Ovary (tissue), 9 donors: ENCODE data around the gene FAM156B. TPM values are rescaled to one million over a fixed set of nuclear protein-coding genes. Genes with fewer than 3 reads are reported as not detected.
"Not testable (repeated sequence)": the region's sequence is repeated elsewhere in the genome, so short reads cannot be mapped to it uniquely, and the experiment has no call there.

Experiments used
- DNase-seq, 5 donors: peaks; one replicate each; pipeline ENCODE4 v3.0.0-alpha.2; 2019 to 2020
- H3K27ac ChIP-seq, 2 donors: fragments of 200-600 bp; one replicate each; pipeline versions ENCODE4 v1.5.1 to v1.8.0; 2019 to 2022
- H3K27me3 ChIP-seq: fragments of 200-600 bp; one replicate; pipeline ENCODE4 v1.8.0; 2022
- H3K36me3 ChIP-seq: fragments of 200-600 bp; sonication (generic); one replicate; pipeline ENCODE4 v1.5.1; 2019
- H3K4me1 ChIP-seq: one replicate; pipeline ENCODE4 v1.8.1; 2013; ENCODE audit warnings: mild to moderate bottlenecking, moderate library complexity; ENCODE audit not compliant: insufficient read depth
- H3K4me3 ChIP-seq: fragments of 200-600 bp; sonication (generic); one replicate; pipeline ENCODE4 v1.5.1; 2017
- H3K9me3 ChIP-seq, 2 donors: fragments of 200-600 bp in 1 of 2; sonication (generic) in 1 of 2; one replicate each; pipeline versions ENCODE4 v1.5.1 to v1.8.1; 2013 to 2019; ENCODE audit warnings: mild to moderate bottlenecking in 1 of 2, moderate library complexity in 1 of 2
- WGBS, 3 donors: extraction: QIAGEN DNeasy Blood & Tissue Kit in 1 of 3; methylation state at CpG; one replicate each; pipeline versions ENCODE4 v1.1.5 to v1.1.7; 2013 to 2017; 5-methylcytosine and 5-hydroxymethylcytosine counted together
- intact Hi-C, 4 donors: fragments of 100-400 bp; cut with DNase I; formaldehyde crosslinking; loops; one replicate each; pipeline versions ENCODE4 v1.11.0 to v1.15.1; 2022 to 2023
- polyA plus RNA-seq, 2 donors: library from polyadenylated mRNA; stranded (reverse); fragments of 200-250 nt in 1 of 2; fragments of 350-450 nt in 1 of 2; fragmentation: Illumina TruSeq in 1 of 2; extraction: RNeasy Lipid Tissue Mini Kit (QIAGEN cat#74804) in 1 of 2; gene quantifications; one replicate each; pipeline ENCODE4 v1.2.3, GENCODE V29; 2013 to 2014
- total RNA-seq, 7 donors: library from RNA; depleted of rRNA in 2 of 7; stranded (reverse); fragments of >200 nt in 2 of 7; fragmentation: NEBNext Ultra II Directional in 3 of 7; extraction: Animal tissue kit (Norgen Biotek cat#: 25700) in 3 of 7; gene quantifications; one replicate each; pipeline versions ENCODE4 v1.1.0 to v1.2.4, GENCODE V29; 2016 to 2023
- donor health status: DM: no; HTN: no; CAD: no; lungs with moderate emphysema.
- donor health status: DM: no; HTN: no; CAD: no.
- donor health status: Bipolar disorder and iron deficiency.
- donor health status: DM: yes; HTN: yes; CAD: no.
- donor health status: DM: no; HTN: no; CAD: no.
- donor health status: DM: yes; HTN: yes; CAD: no.

The FAM156B gene
- total and polyA plus RNA-seq, 9 donors: 2.2 to 22.9 (median 13.6) TPM

DNA sequence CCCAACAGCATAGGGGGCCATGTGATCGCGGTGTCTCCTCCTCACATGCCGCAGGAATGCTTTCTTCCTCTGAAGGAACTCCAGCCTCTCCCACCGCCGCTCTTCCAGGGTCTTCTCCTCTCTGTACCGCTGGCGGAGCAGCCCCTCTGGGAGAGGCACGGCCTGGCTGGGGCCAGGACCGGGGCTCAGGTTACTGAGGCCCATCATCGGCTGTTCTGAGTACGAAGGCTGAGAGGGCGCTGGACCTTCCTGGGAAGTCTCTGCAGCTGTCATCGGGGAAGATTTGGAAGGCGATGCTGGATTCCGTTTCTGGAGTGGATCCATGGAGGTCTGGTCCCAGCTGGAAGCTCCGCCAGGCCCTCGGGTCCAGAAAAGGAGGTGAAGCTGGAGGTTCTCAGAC is 51.1 kb downstream of the FAM156B start:
- H3K4me1 ChIP-seq, H3K4me3 ChIP-seq, intact Hi-C loops, H3K9me3 ChIP-seq, H3K27me3 ChIP-seq, H3K27ac ChIP-seq, DNase-seq, H3K36me3 ChIP-seq: not testable (repeated sequence)
- WGBS, 3 donors: no CpG with 5 or more reads among the region's 17 CpGs

DNA sequence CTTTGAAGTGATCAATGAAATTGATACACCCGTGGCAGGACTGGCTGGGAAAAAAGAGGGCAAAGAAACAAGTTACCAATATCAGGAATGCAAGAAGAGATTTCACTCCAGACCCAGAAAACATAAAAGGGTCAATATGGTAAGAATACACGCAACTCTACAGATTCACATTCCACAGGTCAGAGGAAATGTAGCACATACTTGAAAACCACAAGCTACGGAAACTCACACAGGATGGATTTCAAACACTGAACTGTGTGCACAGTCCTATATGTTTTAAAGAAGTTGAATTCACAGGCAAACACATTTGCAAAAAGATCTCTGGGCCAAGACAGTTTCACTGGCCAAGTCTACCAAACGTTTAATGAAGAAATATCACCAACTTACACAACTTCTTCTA is 52.2 kb downstream of the FAM156B start:
- H3K4me3 ChIP-seq, H3K4me1 ChIP-seq, H3K9me3 ChIP-seq, DNase-seq, H3K27me3 ChIP-seq, H3K27ac ChIP-seq, intact Hi-C loops, H3K36me3 ChIP-seq: not testable (repeated sequence)
- no CpG with 5 or more reads among the region's 4 CpGs for WGBS, 3 donors

DNA sequence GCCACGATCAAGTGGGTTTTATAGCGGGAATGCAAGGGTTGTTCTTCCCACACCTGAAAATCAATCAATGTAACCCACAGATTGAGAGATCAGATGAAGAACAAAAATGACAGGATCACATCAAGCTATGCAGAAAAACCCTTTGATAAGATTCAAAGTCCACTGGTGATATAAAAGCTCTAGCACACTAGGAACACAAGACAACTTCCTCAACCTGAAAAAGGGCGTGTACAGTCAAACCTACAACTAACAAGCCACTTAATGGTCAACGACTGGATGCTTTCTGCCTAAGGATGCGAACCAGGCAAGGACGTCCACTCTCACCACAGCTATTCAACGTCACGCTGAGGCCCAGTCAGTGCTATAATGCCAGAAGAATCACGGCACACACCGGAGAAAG is 52.8 kb downstream of the FAM156B start:
- H3K27ac ChIP-seq, intact Hi-C loops, H3K4me3 ChIP-seq, H3K4me1 ChIP-seq, H3K9me3 ChIP-seq, H3K27me3 ChIP-seq, H3K36me3 ChIP-seq, DNase-seq: not testable (repeated sequence)
- no CpG with 5 or more reads among the region's 10 CpGs for WGBS, 3 donors

Other genes with a start within 250 kb of the FAM156B start
- gene SSX7, start 242.4 kb upstream of the FAM156B start, total RNA-seq: not detected
- gene SSX7, start 242.4 kb upstream of the FAM156B start, polyA plus RNA-seq: not detected
- not detected for gene SSX2, start 190.2 kb upstream of the FAM156B start, total RNA-seq
- gene SSX2, start 190.2 kb upstream of the FAM156B start, polyA plus RNA-seq: not detected
- gene SSX2B, start 146.1 kb upstream of the FAM156B start, total RNA-seq: not detected
- not detected for gene SSX2B, start 146.1 kb upstream of the FAM156B start, polyA plus RNA-seq
- not detected for gene SPANXN5, start 99.9 kb upstream of the FAM156B start, total RNA-seq
- not detected for gene SPANXN5, start 99.9 kb upstream of the FAM156B start, polyA plus RNA-seq
- gene XAGE5, start 86.0 kb upstream of the FAM156B start, total RNA-seq: not detected
- not detected for gene XAGE5, start 86.0 kb upstream of the FAM156B start, polyA plus RNA-seq
- not detected for gene XAGE3, start 29.2 kb upstream of the FAM156B start, total RNA-seq
- gene XAGE3, start 29.2 kb upstream of the FAM156B start, polyA plus RNA-seq: not detected
- gene FAM156A, start 61.2 kb downstream of the FAM156B start, total RNA-seq: 10 to 100 TPM in 6 of 7 donors, 1 to 10 TPM in 1; 8.7 to 24.1 (median 17.9) TPM
- 10 to 100 TPM; 13.2 to 16.6 TPM for gene FAM156A, start 61.2 kb downstream of the FAM156B start, polyA plus RNA-seq
- 10 to 100 TPM in 3 of 7 donors, 1 to 10 TPM in 4; 2.9 to 15.6 (median 8.4) TPM for gene GPR173, start 151.5 kb downstream of the FAM156B start, total RNA-seq
- 1 to 10 TPM; 4.0 to 4.1 TPM for gene GPR173, start 151.5 kb downstream of the FAM156B start, polyA plus RNA-seq
- gene TSPYL2, start 185.0 kb downstream of the FAM156B start, total RNA-seq: 100 to 1,000 TPM; 104 to 232 (median 166) TPM
- gene TSPYL2, start 185.0 kb downstream of the FAM156B start, polyA plus RNA-seq: 100 to 1,000 TPM; 167 to 185 TPM
- 10 to 100 TPM; 12.8 to 21.0 (median 15.3) TPM for gene KANTR, start 196.8 kb downstream of the FAM156B start, total RNA-seq
- gene KANTR, start 196.8 kb downstream of the FAM156B start, polyA plus RNA-seq: 1 to 10 TPM; 7.5 to 8.4 TPM